GM12801 (cell line): ENCODE data around the gene PTGER2.

ENCODE experiments used
- TF ChIP-seq, protein P1 (sequence below): IDR thresholded peaks from one replicate; pipeline ENCODE4 v1.5.1; 2011; ENCODE audit warnings: control low read depth; ENCODE audit not compliant: insufficient read length; ENCODE audit errors: extremely low read depth

PTGER2 gene

DNA sequence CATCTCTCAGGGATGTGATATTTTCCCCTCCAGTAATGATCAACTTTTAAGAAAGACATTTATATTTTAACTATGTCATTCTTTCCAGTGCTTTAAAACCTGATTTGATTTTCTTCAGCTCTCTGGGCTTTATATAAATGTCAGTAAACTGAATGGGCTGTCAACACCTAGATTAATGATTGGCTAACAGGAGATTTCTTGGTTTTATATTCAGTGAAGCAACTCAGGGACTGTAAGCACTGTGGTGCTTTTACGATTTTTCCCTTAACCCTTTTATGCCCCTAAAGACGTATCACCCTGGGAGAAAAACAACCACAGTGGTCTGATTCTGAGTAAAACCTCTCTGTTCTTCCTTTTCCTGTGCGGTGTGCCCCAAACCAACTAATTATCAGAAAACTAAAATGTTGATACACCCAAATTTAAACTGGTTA, 38.0 kb downstream of the PTGER2 start:
- TF ChIP-seq, protein P1, sequence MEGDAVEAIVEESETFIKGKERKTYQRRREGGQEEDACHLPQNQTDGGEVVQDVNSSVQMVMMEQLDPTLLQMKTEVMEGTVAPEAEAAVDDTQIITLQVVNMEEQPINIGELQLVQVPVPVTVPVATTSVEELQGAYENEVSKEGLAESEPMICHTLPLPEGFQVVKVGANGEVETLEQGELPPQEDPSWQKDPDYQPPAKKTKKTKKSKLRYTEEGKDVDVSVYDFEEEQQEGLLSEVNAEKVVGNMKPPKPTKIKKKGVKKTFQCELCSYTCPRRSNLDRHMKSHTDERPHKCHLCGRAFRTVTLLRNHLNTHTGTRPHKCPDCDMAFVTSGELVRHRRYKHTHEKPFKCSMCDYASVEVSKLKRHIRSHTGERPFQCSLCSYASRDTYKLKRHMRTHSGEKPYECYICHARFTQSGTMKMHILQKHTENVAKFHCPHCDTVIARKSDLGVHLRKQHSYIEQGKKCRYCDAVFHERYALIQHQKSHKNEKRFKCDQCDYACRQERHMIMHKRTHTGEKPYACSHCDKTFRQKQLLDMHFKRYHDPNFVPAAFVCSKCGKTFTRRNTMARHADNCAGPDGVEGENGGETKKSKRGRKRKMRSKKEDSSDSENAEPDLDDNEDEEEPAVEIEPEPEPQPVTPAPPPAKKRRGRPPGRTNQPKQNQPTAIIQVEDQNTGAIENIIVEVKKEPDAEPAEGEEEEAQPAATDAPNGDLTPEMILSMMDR: no peak

DNA sequence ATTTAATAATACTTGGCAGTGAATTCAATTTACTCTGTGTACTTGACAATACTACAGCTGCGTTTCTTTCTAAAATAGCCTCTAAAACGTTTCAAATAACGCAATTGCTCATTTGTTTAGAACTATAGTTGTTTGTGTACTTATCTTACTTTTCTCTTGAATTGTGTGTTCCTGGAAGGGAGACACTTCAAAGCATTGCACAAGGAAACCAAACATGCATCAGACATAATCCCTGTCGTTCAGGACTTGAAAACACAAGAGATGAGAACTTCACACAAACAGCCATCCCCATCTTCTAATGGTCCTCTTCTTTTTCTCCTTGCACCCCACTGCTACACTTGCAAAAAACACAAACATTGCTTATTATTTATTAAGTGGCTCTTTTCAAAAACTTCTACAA, 38.5 kb downstream of the PTGER2 start:
- TF ChIP-seq, protein P1: no peak

DNA sequence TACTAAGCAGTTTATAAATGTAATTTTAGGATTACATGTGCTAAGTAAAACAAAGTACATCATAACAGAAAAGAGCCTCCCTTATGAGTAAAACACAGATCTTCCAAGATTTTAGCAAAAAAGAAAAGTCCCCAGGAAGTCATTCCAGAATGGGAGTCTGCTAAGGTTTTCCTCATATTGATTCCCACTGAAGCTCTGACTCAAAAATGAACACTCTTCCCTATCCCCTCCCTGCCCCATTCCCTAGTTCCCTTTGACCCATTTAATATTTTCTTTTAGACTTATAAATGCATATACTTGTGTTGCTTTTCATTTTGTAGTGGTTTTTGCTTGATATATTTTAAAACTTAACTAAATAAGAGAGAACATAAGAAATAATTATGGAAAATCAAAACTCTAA, 40.1 kb downstream of the PTGER2 start:
- TF ChIP-seq, protein P1: no peak

DNA sequence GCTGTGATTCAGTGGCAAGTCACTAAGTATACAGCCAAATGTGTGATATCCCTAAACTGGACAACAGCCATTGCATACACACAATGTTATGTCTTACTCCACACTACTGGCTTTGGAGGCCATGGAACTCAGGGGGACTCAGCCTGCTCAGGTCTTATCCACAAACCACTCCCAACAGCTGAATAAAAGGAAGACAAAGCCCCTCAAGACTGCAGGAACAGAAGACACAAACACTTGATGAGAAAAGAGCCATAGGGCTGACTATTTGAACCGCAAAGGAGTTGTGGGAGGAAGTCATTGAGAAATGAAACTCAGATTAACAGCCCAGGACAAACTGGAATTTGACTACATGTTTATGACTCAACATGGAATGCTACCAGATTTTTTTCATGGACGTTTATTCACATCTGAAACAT, 40.9 kb downstream of the PTGER2 start:
- TF ChIP-seq, protein P1: no peak

DNA sequence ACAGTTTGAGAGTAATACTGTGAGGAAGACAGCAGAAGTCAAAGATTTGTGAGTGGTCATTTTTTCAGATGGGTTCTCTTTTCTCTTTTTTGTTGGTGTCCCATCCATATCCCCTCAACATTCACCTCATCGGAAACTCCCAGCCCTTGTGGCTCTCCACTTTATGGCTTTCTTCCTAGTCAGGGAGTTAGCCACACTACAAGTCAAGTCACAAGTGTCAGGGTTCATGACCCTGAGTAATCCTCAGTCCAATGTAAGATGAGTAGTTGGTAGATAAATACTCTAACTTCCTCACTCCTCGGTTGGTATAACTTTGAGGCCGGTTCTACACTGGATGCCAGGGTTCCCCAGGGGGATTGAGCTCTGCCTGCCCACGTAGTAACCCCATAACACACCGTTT, 41.4 kb downstream of the PTGER2 start:
- TF ChIP-seq, protein P1: no peak

DNA sequence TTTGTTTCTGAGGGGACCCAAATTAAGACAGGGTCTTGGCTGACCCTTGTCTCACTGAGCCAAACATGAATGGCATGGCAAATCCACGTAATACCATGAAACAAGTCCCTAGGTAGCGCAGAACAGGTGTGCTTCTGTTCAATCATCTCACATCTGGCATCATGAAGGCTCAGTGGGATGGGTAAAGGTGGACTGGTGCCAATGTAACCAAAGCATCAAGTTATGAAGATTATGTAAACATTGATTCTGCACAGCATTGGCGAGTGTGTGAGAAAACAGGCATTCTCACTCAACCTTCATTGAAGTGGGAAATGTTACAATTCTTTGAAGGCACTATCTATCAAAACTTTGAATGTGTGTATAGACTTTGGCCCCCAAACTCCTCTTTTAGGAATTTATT, 41.9 kb downstream of the PTGER2 start:
- TF ChIP-seq, protein P1: no peak

DNA sequence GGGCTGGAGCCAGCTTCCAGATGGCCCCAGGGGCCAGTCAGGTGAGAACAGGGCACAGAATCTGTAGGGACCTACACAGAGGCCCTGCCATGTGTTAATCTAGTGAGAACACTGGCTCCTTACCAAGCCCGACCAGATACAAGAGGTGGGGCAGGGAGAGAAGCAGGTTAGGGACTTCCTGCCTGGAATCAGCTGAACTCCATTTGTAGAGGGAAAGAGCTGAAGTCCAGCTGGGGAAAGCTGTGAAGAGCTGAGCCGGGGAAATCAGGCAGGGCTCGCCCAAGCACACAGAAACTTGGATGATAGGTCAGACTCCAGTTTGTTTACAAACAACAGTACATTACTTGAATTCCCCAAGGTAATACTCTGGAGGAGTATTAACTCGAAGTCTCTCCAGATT, 46.7 kb downstream of the PTGER2 start:
- TF ChIP-seq, protein P1: no peak
